Activated T-cell treated with anti-CD3 and anti-CD28 coated beads, Interleukin-2, amount 50 U/mL, for 24 hours (primary cell): ENCODE data around the gene CDC42BPB.

Source experiments
- DNase-seq: peaks from one replicate; pipeline ENCODE4 v3.0.0-alpha.2; 2020
- H3K27ac Mint-ChIP-seq: 2 replicates; pipeline ENCODE4 v1.8.0; 2020; ENCODE audit warnings: mild to moderate bottlenecking, mixed read lengths
- H3K27me3 Mint-ChIP-seq: 2 replicates; pipeline ENCODE4 v1.8.0; 2020; ENCODE audit warnings: mixed read lengths
- H3K36me3 Mint-ChIP-seq: 2 replicates; pipeline ENCODE4 v1.8.0; 2020; ENCODE audit warnings: low read depth, mixed read lengths
- H3K4me1 Mint-ChIP-seq: 2 replicates; pipeline ENCODE4 v1.8.0; 2020; ENCODE audit warnings: low read depth, mixed read lengths
- H3K4me3 Mint-ChIP-seq: 2 replicates; pipeline ENCODE4 v1.8.0; 2020; ENCODE audit warnings: mild to moderate bottlenecking, moderate library complexity, mixed read lengths
- H3K9me3 Mint-ChIP-seq: 2 replicates; pipeline ENCODE4 v1.8.0; 2020; ENCODE audit warnings: mixed read lengths

Gene CDC42BPB

DNA sequence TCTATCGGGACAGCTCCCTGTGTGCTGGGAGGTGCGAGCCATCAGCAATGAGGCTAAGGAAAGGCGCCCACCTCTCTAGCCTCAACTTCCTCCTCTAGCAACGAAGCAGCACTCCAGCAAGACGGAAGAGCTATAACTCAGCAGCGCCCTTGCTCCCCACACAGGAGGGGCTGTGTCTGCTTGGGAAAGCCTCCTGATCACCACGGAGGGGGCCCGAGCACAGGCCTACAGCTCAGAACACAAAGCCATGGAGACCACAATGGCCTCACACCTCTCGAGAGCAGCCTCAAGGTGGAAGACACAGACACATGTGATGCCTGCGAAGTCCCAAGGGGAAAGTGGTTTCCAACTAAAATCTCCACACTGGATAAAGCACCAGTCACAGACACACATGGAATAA, 60.4 kb downstream of the CDC42BPB start:
- no peak for DNase-seq
- H3K9me3 Mint-ChIP-seq: no peaks in the 10 kb centered on the region
- no peak overlapping the region for H3K4me3 Mint-ChIP-seq
- H3K4me1 Mint-ChIP-seq: no peaks in the 10 kb centered on the region
- H3K27ac Mint-ChIP-seq: no peak overlapping the region
- no peaks in the 10 kb centered on the region for H3K36me3 Mint-ChIP-seq
- H3K27me3 Mint-ChIP-seq: no peaks in the 10 kb centered on the region

DNA sequence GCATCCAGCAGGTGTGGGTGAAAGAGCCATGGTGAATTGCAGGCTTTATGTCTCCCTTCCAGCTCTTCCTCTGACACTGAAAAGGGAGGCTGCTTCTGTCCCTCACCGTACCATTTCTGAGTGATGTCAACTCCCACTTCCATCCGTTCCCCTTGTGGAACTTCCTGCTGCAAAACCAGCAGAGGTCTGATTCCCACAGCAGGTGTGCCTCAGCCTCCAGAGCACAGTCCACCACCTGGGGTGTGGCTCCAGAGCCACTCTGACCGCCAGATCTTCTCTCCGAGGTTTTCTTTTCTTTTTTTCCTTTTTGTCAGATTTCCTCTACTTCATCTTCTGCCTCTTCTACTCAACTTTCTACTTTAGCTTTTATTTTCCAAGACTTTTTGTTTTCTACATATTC, 62.7 kb downstream of the CDC42BPB start:
- no peak for DNase-seq
- Mint-ChIP-seq H3K36me3 (no peaks in the 10 kb centered on the region), H3K4me3 (no peak overlapping the region), H3K27me3 (no peaks in the 10 kb centered on the region), H3K4me1 (no peaks in the 10 kb centered on the region), H3K9me3 (no peaks in the 10 kb centered on the region), H3K27ac (no peak overlapping the region)

DNA sequence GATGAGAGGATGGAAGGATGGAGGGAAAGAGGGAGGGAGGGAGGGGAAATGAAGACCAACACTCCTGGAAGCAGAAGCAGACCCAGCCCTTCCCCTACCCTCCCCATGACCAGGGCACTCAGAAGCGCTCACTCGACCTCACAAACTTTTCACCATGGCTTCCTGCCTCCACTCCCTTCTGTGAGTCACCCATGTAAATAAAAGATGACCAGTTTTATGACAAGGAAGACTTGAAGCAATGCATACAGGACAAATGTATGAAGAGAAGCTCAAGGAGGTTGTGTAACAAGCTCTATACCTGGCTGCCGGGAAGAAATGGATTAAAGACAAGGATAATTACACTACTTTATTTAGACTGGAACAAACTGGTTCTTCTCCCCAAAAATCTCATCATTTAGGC, 63.8 kb downstream of the CDC42BPB start:
- Mint-ChIP-seq H3K27ac (no peak overlapping the region), H3K9me3 (peaks cover 1% of the 10 kb centered on the region), H3K27me3 (no peaks in the 10 kb centered on the region), H3K4me3 (no peak overlapping the region), H3K4me1 (no peaks in the 10 kb centered on the region), H3K36me3 (peaks cover under 1% of the 10 kb centered on the region)
- DNase-seq: no peak

DNA sequence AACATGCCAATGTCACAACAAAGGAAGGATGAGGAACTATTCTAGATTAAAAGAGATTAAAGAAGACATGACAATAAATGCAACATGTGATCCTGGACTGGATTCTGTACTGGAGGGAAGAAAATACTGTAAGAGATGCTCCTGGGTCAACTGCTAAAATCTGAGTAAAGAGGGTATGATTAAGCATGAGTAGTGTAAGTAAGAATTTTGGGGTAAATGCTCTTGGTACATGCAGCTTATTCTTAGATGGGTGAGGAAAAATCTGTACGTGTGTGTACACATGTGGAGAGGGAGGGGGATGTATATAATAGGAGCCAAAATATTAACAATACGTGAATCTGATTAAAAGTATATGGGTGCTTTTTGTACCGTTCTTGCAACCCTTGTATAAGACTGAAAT, 66.0 kb downstream of the CDC42BPB start:
- no peak overlapping the region for H3K27ac Mint-ChIP-seq
- peaks cover 17% of the 10 kb centered on the region for H3K9me3 Mint-ChIP-seq
- no peak for DNase-seq

DNA sequence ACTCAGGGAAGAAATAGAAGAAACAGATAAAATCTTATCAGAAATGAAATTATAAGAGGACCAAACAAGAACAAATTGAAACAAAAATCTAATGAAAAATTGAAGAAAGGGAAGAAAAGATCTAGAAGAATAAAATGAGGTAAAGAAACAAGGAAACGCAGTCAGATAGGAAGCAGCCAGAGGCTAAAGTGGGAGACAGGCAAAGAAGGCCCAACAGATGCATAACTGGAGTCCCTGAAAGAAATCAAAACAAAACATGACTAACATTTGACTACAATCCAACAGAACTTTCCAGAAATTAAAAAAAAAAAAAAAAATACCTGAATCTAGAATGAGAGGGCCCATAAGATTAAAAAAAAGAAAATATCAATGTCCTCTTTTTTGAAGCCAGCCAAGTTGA, 69.3 kb downstream of the CDC42BPB start:
- no peak overlapping the region for H3K4me3 Mint-ChIP-seq
- H3K27me3 Mint-ChIP-seq: no peaks in the 10 kb centered on the region
- no peaks in the 10 kb centered on the region for H3K4me1 Mint-ChIP-seq
- DNase-seq: no peak
- peaks cover 19% of the 10 kb centered on the region for H3K9me3 Mint-ChIP-seq
- H3K36me3 Mint-ChIP-seq: peaks cover 7% of the 10 kb centered on the region
- H3K27ac Mint-ChIP-seq: no peak overlapping the region

More for the DNA sequence above, 66.0 kb downstream of the CDC42BPB start:
- Mint-ChIP-seq H3K4me3 (no peak overlapping the region), H3K27me3 (no peaks in the 10 kb centered on the region), H3K4me1 (no peaks in the 10 kb centered on the region), H3K36me3 (peaks cover 7% of the 10 kb centered on the region)

DNA sequence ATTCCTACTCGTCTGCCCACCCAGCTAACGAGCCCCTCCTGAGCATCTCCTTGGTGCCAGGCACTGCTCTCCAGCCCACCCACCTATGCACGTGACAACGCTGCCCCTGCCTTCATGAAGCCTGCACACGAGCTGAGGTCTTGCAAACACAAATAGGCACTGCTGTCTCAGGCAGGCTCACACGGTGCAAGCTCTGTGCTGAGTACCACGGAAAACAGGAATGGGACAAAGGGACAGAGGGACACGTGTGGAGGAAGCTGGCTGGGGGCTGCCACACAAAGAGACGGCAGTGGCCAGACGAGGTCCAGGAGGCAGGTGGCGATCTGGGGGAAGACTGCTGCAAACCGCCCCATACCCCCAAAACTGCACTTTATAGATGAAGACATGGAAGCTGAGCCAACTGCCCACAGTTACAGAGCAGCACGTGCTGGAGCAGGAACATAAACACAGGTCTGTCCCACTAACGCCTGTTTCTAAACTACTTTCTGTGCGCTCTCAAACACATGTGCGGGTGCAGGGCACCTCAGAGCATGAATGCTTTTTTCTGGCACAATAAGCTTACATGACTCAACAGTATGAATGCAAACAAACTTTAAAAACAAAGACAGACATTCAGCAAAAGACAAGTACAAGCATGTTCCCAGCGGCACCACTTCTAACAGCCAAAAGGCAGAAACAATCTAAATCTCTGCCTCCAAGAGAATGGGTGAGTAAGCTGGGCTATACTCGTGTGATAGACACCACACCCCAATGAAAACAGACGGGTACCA, 70.4 kb downstream of the CDC42BPB start:
- Mint-ChIP-seq H3K4me1 (no peaks in the 10 kb centered on the region), H3K9me3 (peaks cover 19% of the 10 kb centered on the region), H3K27me3 (no peaks in the 10 kb centered on the region), H3K36me3 (peaks cover 7% of the 10 kb centered on the region), H3K4me3 (no peak overlapping the region), H3K27ac (no peak overlapping the region)
- DNase-seq: no peak

DNA sequence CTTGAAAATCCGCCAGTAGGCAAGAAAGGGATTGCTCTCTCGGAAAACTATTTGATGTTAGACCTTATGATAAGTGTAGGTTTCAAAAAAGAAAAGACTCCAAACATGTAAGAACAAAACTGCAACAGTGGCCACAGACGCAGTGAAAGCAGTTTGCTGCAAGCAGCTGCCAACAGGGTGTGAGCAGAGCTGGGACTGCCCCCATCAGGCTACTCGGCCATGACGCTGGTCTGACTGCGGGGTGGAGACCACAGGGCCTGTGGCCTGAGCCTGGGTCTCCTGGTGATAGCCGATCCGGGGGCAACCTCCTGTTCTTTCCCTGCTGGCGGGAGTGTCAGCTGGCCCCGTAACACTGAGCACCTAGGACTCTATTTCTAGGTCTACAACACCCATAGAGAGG, 71.7 kb downstream of the CDC42BPB start:
- Mint-ChIP-seq H3K27me3 (no peaks in the 10 kb centered on the region), H3K27ac (no peak overlapping the region), H3K4me3 (no peak overlapping the region), H3K36me3 (peaks cover 7% of the 10 kb centered on the region), H3K9me3 (peaks cover 19% of the 10 kb centered on the region), H3K4me1 (no peaks in the 10 kb centered on the region)
- DNase-seq: no peak

DNA sequence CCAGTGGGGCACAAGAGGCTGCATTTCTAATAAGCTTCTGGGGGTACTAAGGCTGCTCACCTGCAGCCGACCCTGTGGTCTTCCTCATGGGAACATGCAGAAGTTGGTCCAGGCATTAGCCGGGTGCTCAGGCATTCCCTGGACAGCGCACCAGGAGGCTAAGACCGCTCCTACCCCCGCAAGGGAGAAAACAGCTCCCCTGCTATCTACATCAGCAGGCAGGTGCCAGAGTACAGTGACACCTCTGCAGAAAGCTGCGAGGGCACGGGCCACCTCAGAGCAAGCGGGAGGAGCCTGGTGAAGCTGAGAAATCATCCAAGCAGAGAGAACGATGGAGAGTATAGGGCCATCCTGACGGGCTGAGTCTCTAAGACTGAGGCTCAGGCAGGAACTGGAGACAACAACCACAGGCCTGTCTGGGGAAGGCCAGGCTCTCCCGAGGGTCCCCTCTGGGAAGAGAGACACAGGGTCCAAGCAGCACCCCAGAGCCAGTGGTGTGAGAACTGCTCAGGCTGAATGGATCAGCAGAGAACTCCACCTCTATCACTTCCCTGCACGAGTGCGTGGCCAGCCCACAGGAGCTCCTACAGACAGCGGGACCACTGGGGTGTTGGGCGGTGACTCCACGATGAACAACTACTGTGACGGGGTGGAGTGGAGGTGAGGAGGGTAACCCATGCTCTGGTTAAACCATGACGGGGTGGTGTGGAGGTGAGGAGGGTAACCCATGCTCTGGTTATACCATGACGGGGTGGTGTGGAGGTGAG, 72.8 kb downstream of the CDC42BPB start:
- H3K9me3 Mint-ChIP-seq: peaks cover 19% of the 10 kb centered on the region
- DNase-seq: no peak
- no peaks in the 10 kb centered on the region for H3K27me3 Mint-ChIP-seq
- no peak overlapping the region for H3K27ac Mint-ChIP-seq
- H3K4me3 Mint-ChIP-seq: no peak overlapping the region
- peaks cover 7% of the 10 kb centered on the region for H3K36me3 Mint-ChIP-seq
- no peaks in the 10 kb centered on the region for H3K4me1 Mint-ChIP-seq

DNA sequence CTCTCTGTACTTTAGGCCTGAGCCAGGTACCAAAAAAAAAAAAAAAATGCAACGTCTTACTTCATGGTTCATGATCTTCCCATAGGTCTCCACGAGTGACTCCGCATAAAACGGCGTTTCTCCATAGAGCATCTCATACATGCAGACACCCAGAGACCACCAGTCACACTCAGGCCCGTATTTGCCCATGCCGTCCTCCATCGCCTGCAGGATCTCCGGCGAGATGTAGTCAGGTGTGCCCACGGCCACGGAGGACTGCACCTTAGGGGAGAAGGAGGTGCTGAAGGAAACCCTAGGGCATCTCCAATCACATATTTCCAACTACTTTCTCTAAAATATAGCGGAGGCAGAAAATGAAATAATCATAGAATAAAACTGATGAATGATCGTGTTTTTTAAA, 73.9 kb downstream of the CDC42BPB start:
- peaks cover 6% of the 10 kb centered on the region for H3K36me3 Mint-ChIP-seq
- no peaks in the 10 kb centered on the region for H3K27me3 Mint-ChIP-seq
- H3K27ac Mint-ChIP-seq: no peak overlapping the region
- H3K9me3 Mint-ChIP-seq: peaks cover 18% of the 10 kb centered on the region
- no peak overlapping the region for H3K4me3 Mint-ChIP-seq
- no peaks in the 10 kb centered on the region for H3K4me1 Mint-ChIP-seq
- no peak for DNase-seq

DNA sequence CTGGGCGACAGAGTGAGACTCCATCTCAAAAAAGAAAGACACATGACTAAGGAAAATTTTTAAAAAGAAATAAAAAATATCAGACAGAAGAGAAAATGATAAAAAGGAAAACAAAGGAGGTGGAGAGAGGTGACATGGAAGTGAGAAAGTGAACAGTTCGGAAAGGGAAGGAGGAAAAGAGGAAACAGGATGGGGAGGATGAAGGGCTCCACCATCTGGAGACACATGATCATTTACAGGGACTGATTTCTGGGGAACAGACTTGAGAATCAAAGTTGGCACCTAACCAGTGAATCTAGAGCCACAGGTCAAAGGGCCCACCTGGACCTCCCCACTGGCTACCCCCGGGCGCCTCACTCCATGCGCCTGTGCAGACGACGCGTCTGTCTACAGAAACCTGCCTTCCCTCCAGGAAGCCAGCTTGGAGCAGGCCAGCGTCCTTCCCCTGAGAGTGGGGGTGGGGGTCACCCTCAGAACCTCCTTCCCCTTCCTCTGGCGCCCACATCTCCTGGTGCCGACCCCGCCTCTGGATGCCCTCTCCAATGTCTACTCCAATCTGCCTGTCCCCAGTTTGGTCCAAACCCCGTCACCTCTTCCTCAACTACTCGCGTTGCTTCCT, 74.4 kb downstream of the CDC42BPB start:
- no peaks in the 10 kb centered on the region for H3K27me3 Mint-ChIP-seq
- H3K4me3 Mint-ChIP-seq: no peak overlapping the region
- no peak overlapping the region for H3K27ac Mint-ChIP-seq
- peaks cover 14% of the 10 kb centered on the region for H3K9me3 Mint-ChIP-seq
- H3K4me1 Mint-ChIP-seq: no peaks in the 10 kb centered on the region
- peaks cover 2% of the 10 kb centered on the region for H3K36me3 Mint-ChIP-seq
- DNase-seq: no peak

DNA sequence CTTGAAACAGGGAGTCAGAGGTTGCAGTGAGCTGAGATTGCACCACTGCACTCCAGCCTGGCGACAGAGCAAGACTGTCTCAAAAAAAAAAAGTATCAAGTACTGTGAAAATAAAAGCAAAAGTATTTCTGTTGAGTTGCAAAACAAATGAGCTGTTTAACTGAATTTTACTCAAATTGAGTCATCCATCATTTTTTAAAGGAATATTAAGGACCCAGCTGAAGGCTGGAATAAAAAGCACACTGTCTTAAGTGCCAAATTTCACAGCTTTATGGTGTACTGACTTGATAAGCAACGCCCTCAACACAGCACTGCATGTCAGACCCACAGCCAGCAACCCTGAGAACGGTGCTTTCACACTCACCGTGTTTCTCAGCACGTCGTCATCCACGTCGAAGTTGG, 76.9 kb downstream of the CDC42BPB start:
- peaks cover 1% of the 10 kb centered on the region for H3K36me3 Mint-ChIP-seq
- H3K9me3 Mint-ChIP-seq: no peaks in the 10 kb centered on the region
- no peak overlapping the region for H3K4me3 Mint-ChIP-seq
- H3K27me3 Mint-ChIP-seq: no peaks in the 10 kb centered on the region
- H3K27ac Mint-ChIP-seq: no peak overlapping the region
- no peak for DNase-seq
- H3K4me1 Mint-ChIP-seq: no peaks in the 10 kb centered on the region

DNA sequence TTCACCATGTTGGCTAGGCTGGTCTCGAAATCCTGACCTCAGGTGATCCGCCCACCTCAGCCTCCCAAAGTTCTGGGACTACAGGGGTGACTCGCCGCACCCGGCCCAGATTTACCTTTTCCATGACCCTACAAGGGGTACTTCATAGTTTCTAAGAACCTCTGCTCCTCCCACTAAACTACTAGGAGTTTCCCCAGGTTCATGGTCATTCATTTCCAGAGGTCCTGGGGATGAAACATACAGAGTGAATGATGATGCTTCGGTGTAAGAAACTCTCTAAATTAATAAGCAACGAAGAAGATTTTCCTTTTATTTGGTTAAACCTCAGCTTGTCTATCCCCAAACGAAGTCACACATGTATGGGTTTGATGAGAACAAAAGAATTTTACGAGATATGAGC, 77.9 kb downstream of the CDC42BPB start:
- no peak for DNase-seq
- H3K27me3 Mint-ChIP-seq: no peaks in the 10 kb centered on the region
- no peaks in the 10 kb centered on the region for H3K9me3 Mint-ChIP-seq
- no peak overlapping the region for H3K4me3 Mint-ChIP-seq
- peaks cover 1% of the 10 kb centered on the region for H3K36me3 Mint-ChIP-seq
- no peaks in the 10 kb centered on the region for H3K4me1 Mint-ChIP-seq
- H3K27ac Mint-ChIP-seq: no peak overlapping the region

DNA sequence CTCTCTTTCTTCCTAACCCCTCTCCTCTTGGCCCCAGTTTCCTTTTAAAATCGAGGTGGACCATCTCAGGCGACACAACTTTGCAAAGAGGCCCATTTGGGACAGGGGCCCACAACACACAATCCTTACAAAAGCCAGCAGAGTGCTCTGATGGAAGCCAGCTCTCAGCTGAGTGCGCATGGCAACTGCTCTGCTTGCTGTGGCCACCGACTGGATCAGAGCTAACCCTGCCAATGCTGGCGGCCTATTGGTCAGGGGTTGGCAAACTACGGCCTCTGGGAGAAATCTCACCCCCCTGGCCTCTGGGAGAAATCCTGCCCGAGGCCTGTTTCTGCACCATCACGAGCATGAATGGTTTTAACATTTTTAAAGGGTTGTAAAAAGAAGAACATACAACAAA, 79.9 kb downstream of the CDC42BPB start:
- no peaks in the 10 kb centered on the region for H3K9me3 Mint-ChIP-seq
- no peaks in the 10 kb centered on the region for H3K27me3 Mint-ChIP-seq
- peaks cover 2% of the 10 kb centered on the region for H3K4me1 Mint-ChIP-seq
- no peak overlapping the region for H3K27ac Mint-ChIP-seq
- DNase-seq: no peak
- H3K4me3 Mint-ChIP-seq: no peak overlapping the region
- peaks cover 3% of the 10 kb centered on the region for H3K36me3 Mint-ChIP-seq

DNA sequence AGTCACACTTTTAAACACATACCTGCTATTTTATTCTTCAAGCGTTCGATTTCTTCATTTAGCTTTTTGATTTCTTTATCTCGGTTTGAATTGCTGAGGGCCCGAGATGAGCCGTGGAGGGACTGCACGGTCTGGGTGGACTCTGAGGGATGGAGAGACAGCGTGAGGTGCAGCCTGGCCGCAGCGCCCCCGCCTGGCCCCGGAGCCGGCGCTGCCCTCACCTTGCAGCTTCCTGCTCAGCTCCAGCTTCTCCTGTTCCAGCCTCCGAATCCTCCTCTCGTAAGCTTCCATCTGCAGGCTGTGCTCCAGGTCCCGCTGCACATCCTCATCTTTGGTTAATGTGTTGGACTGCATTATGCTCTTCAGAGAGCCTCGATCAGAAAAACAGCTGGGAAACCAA, 81.7 kb downstream of the CDC42BPB start:
- Mint-ChIP-seq H3K4me1 (peaks cover 2% of the 10 kb centered on the region), H3K9me3 (no peaks in the 10 kb centered on the region), H3K27me3 (no peaks in the 10 kb centered on the region), H3K36me3 (peaks cover 3% of the 10 kb centered on the region), H3K4me3 (no peak overlapping the region), H3K27ac (no peak overlapping the region)
- DNase-seq: no peak

DNA sequence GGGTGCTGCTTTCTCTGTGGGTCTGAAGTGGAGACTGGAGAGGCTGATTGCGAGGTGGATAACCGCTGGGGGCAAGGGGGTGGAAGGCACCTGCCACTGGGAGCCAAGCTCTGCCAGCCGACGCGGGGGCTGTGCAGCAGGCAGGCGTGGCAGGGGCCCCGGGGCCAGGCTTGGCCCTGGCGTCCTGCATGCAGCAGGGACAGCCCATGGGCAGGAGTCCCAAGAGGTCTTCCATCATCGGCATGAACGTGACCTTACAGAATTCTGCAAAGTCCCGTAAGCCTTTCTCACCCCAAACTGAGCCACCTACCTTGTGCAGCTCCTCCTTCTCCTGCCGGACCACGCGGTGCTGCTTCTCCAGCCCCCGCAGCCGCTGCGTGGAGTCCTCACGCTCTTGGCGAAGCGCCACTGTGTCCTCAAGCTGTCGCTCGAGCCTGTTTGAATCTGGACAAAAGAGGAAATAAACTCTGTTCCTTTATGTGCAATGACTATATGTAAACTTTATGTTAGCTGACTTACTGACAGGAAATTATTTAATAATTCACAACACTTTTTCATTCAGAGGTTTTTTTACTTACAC, 83.6 kb downstream of the CDC42BPB start:
- H3K27ac Mint-ChIP-seq: no peak overlapping the region
- peaks cover 2% of the 10 kb centered on the region for H3K4me1 Mint-ChIP-seq
- H3K9me3 Mint-ChIP-seq: no peaks in the 10 kb centered on the region
- no peak for DNase-seq
- no peaks in the 10 kb centered on the region for H3K27me3 Mint-ChIP-seq
- H3K4me3 Mint-ChIP-seq: no peak overlapping the region
- H3K36me3 Mint-ChIP-seq: peaks cover 3% of the 10 kb centered on the region
